Measurements from ENCODE around the gene GRIA3. TPM values are rescaled to one million over a fixed set of nuclear protein-coding genes. Genes with fewer than 3 reads are reported as not detected.

GRIA3 gene
- total RNA-seq, 2 experiments from 2014 or later, result not detected

DNA sequence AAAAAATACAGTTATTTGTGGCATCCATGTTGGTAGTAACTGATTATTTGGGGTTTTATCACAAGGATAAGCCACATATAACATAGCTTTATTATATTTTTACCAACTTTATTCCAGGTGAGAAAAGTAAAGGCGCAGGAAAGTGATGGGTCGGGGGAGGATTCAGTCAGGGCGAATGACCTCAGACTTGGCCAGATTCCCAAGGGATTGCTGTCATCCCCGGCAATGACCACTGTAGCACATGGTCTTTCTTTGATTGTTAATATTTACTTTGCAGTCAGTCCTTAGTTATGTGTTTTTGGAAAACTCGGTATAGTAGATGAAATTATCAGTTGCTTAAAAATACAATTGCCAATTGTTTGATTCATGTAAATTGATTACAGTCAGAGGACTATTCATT, 17.6 kb downstream of the GRIA3 start:
- ATAC-seq (no peak), DNase-seq (no peak)
- no peaks in the 10 kb centered on the region for H3K36me3 Mint-ChIP-seq (ENCODE audit: low read depth)
- POLR2A ChIA-PET, result no interaction called here
- H3K4me1 Mint-ChIP-seq, result no peaks in the 10 kb centered on the region
- CTCF ChIA-PET, result no interaction called here
- no peak overlapping the region for H3K27ac Mint-ChIP-seq
- intact Hi-C loops (cut with DNase I, micrococcal nuclease), result no loop called here
- H3K9me3 Mint-ChIP-seq (ENCODE audit: low read depth), result no peaks in the 10 kb centered on the region
- no peak overlapping the region for H3K4me3 Mint-ChIP-seq
- H3K27me3 Mint-ChIP-seq, result no peaks in the 10 kb centered on the region

GRCh38 chrX:123202523-123202922, 18.4 kb downstream of the GRIA3 start:
- intact Hi-C loops (cut with DNase I, micrococcal nuclease), result no loop called here
- ChIA-PET POLR2A (no interaction called here), CTCF (interaction anchor here (0.6 to 1.1 kb wide), 3 partner anchors 28 to 200 kb away, joined by 3 to 5 read pairs (median 3); no protein-coding TSS in a partner anchor)
- no peaks in the 10 kb centered on the region for H3K36me3 Mint-ChIP-seq (ENCODE audit: low read depth)
- H3K4me3 Mint-ChIP-seq, result no peak overlapping the region
- H3K9me3 Mint-ChIP-seq (ENCODE audit: low read depth), result no peaks in the 10 kb centered on the region
- DNase-seq, result no peak
- H3K27me3 Mint-ChIP-seq, result no peaks in the 10 kb centered on the region
- ATAC-seq, result no peak
- no peak overlapping the region for H3K27ac Mint-ChIP-seq
- no peaks in the 10 kb centered on the region for H3K4me1 Mint-ChIP-seq

GRCh38 chrX:123203772-123204171, 19.7 kb downstream of the GRIA3 start:
- no peaks in the 10 kb centered on the region for H3K27me3 Mint-ChIP-seq
- no peak for DNase-seq
- H3K27ac Mint-ChIP-seq, result no peak overlapping the region
- CTCF ChIA-PET, result no interaction called here
- H3K4me3 Mint-ChIP-seq, result no peak overlapping the region
- H3K9me3 Mint-ChIP-seq (ENCODE audit: low read depth), result no peaks in the 10 kb centered on the region
- H3K4me1 Mint-ChIP-seq, result no peaks in the 10 kb centered on the region
- intact Hi-C loops (cut with DNase I, micrococcal nuclease), result no loop called here
- no peaks in the 10 kb centered on the region for H3K36me3 Mint-ChIP-seq (ENCODE audit: low read depth)
- POLR2A ChIA-PET, result no interaction called here
- ATAC-seq, result no peak

DNA sequence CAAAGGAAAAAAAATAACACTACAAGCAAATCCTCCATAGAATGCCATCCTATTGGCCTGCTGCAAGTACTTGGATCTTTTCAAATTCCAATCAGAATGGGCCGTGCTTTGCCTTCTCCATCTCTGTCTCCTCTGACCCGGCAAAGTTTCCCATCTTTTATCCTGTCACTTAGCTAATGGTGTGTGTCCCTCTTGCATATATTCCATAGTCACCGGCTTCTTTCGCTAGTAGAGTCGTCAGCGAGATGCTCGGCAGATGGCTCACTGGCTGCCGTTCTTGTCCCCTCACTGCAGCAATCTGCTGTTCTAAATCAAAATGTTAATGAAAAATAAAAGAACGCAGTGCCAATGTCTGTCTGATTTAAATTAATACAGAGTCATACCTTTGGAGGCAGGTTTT, 22.1 kb downstream of the GRIA3 start:
- no peak for DNase-seq
- H3K4me3 Mint-ChIP-seq, result no peak overlapping the region
- H3K27ac Mint-ChIP-seq, result no peak overlapping the region
- ChIA-PET CTCF (no interaction called here), POLR2A (no interaction called here)
- ATAC-seq, result no peak
- H3K4me1 Mint-ChIP-seq, result no peaks in the 10 kb centered on the region
- no peaks in the 10 kb centered on the region for H3K36me3 Mint-ChIP-seq (ENCODE audit: low read depth)
- no peaks in the 10 kb centered on the region for H3K9me3 Mint-ChIP-seq (ENCODE audit: low read depth)
- intact Hi-C loops (cut with DNase I, micrococcal nuclease), result no loop called here
- no peaks in the 10 kb centered on the region for H3K27me3 Mint-ChIP-seq

- DNase-seq, result no peak
- ChIA-PET CTCF (no interaction called here), POLR2A (no interaction called here)
- no peaks in the 10 kb centered on the region for H3K9me3 Mint-ChIP-seq (ENCODE audit: low read depth)
- H3K4me1 Mint-ChIP-seq, result no peaks in the 10 kb centered on the region
- H3K27me3 Mint-ChIP-seq, result no peaks in the 10 kb centered on the region
- no peak for ATAC-seq
- H3K4me3 Mint-ChIP-seq, result no peak overlapping the region
- no peaks in the 10 kb centered on the region for H3K36me3 Mint-ChIP-seq (ENCODE audit: low read depth)
- H3K27ac Mint-ChIP-seq, result no peak overlapping the region
- intact Hi-C loops (cut with DNase I, micrococcal nuclease), result no loop called here
Measured at GRCh38 chrX:123210252-123210651, 26.2 kb downstream of the GRIA3 start.

DNA sequence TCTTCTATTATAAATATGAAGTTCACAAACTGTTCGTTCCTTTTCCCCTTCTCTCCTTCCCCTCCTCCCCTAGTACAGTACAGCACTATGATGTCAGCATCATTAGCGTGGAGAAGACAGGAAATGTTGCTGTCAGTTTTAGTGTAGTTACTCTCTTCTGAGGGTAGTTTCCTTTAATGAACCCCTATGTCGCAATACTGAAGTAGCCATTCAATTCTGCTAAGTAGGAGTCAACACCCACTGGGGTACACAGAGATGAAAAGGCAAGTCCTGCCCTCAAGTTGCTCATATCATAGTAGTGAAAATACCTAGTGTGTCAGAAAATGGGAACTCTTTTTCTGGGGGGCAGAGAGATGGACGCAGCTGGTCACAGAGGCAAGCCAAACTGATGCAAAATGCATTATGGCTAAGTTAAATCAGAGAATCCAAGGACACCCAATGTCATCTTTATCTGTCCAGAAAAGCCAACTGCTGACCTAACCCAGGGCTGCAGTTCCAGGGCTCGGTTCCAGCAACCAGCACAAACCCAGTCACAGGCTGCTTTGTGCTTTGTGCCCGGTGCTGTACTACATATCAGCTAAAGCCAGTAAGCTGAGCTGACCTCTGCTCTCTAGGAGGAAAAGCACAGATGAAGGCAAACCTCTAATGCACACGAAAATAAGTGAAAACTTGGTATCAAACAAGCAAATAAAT, 31.5 kb downstream of the GRIA3 start:
- DNase-seq, result no peak
- H3K27ac Mint-ChIP-seq, result no peak overlapping the region
- H3K36me3 Mint-ChIP-seq (ENCODE audit: low read depth), result no peaks in the 10 kb centered on the region
- ATAC-seq, result no peak
- ChIA-PET CTCF (no interaction called here), POLR2A (no interaction called here)
- H3K4me3 Mint-ChIP-seq, result no peak overlapping the region
- H3K27me3 Mint-ChIP-seq, result no peaks in the 10 kb centered on the region
- intact Hi-C loops (cut with DNase I, micrococcal nuclease), result no loop called here
- H3K9me3 Mint-ChIP-seq (ENCODE audit: low read depth), result no peaks in the 10 kb centered on the region
- H3K4me1 Mint-ChIP-seq, result no peaks in the 10 kb centered on the region

DNA sequence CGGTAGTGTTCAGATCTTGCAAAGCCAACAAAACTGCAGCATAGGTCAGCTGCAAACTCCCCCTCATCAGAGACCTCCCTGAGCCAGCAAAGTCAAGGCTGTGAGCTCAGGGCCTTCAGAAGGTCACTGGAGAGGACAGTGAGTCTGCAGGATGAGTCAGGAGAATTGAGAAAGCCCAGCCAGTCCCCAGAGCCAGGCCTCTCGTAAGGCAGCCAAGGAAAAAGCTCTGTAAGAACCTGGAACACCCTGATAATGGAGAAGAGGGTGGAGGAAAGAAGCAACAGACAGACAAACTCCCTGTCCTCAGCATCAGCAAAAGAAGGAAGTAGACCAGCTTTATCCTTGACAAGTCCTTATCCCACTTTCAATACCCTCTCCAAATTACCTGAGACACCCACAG, 33.0 kb downstream of the GRIA3 start:
- no peak overlapping the region for H3K4me3 Mint-ChIP-seq
- H3K27ac Mint-ChIP-seq, result no peak overlapping the region
- intact Hi-C loops (cut with DNase I, micrococcal nuclease), result no loop called here
- POLR2A ChIA-PET, result no interaction called here
- no peaks in the 10 kb centered on the region for H3K36me3 Mint-ChIP-seq (ENCODE audit: low read depth)
- H3K4me1 Mint-ChIP-seq, result no peaks in the 10 kb centered on the region
- H3K9me3 Mint-ChIP-seq (ENCODE audit: low read depth), result no peaks in the 10 kb centered on the region
- no peaks in the 10 kb centered on the region for H3K27me3 Mint-ChIP-seq
- DNase-seq (no peak), ATAC-seq (no peak)
- CTCF ChIA-PET, result no interaction called here

- intact Hi-C loops (cut with DNase I, micrococcal nuclease), result no loop called here
- H3K27me3 Mint-ChIP-seq, result no peaks in the 10 kb centered on the region
Measured at GRCh38 chrX:123217728-123218127, 33.6 kb downstream of the GRIA3 start.

GRCh38 chrX:123219916-123220315, 35.8 kb downstream of the GRIA3 start:
- no peak for ATAC-seq
- intact Hi-C loops (cut with DNase I, micrococcal nuclease), result no loop called here

More at GRCh38 chrX:123217728-123218127, 33.6 kb downstream of the GRIA3 start:
- Mint-ChIP-seq H3K4me3 (no peak overlapping the region), H3K9me3 (ENCODE audit: low read depth) (no peaks in the 10 kb centered on the region), H3K27ac (no peak overlapping the region), H3K36me3 (ENCODE audit: low read depth) (no peaks in the 10 kb centered on the region), H3K4me1 (no peaks in the 10 kb centered on the region)
- ATAC-seq (no peak), DNase-seq (no peak)
- ChIA-PET POLR2A (no interaction called here), CTCF (no interaction called here)

GRCh38 chrX:123222920-123223319, 38.8 kb downstream of the GRIA3 start:
- intact Hi-C loops (cut with DNase I, micrococcal nuclease), result no loop called here
- H3K4me3 Mint-ChIP-seq, result no peak overlapping the region

More at GRCh38 chrX:123219916-123220315, 35.8 kb downstream of the GRIA3 start:
- H3K4me3 Mint-ChIP-seq, result no peak overlapping the region
- H3K36me3 Mint-ChIP-seq (ENCODE audit: low read depth), result no peaks in the 10 kb centered on the region
- CTCF ChIA-PET, result no interaction called here
- H3K27ac Mint-ChIP-seq, result no peak overlapping the region
- no peaks in the 10 kb centered on the region for H3K9me3 Mint-ChIP-seq (ENCODE audit: low read depth)
- H3K4me1 Mint-ChIP-seq, result no peaks in the 10 kb centered on the region
- POLR2A ChIA-PET, result no interaction called here
- no peak for DNase-seq
- no peaks in the 10 kb centered on the region for H3K27me3 Mint-ChIP-seq

GRCh38 chrX:123223409-123223808, 39.3 kb downstream of the GRIA3 start:
- ChIA-PET CTCF (interaction anchor here (0.7 kb wide), 1 partner anchor 289 kb away, joined by 3 read pairs; no protein-coding TSS in a partner anchor), POLR2A (no interaction called here)
- ATAC-seq, result no peak
- Mint-ChIP-seq H3K36me3 (ENCODE audit: low read depth) (no peaks in the 10 kb centered on the region), H3K27ac (no peak overlapping the region), H3K9me3 (ENCODE audit: low read depth) (no peaks in the 10 kb centered on the region), H3K4me1 (no peaks in the 10 kb centered on the region), H3K27me3 (no peaks in the 10 kb centered on the region), H3K4me3 (no peak overlapping the region)
- no peak for DNase-seq
- intact Hi-C loops (cut with DNase I, micrococcal nuclease), result no loop called here

More at GRCh38 chrX:123222920-123223319, 38.8 kb downstream of the GRIA3 start:
- CTCF ChIA-PET, result no interaction called here
- H3K36me3 Mint-ChIP-seq (ENCODE audit: low read depth), result no peaks in the 10 kb centered on the region
- DNase-seq (no peak), ATAC-seq (no peak)
- H3K27me3 Mint-ChIP-seq, result no peaks in the 10 kb centered on the region
- POLR2A ChIA-PET, result no interaction called here
- no peaks in the 10 kb centered on the region for H3K9me3 Mint-ChIP-seq (ENCODE audit: low read depth)
- no peaks in the 10 kb centered on the region for H3K4me1 Mint-ChIP-seq
- H3K27ac Mint-ChIP-seq, result no peak overlapping the region

DNA sequence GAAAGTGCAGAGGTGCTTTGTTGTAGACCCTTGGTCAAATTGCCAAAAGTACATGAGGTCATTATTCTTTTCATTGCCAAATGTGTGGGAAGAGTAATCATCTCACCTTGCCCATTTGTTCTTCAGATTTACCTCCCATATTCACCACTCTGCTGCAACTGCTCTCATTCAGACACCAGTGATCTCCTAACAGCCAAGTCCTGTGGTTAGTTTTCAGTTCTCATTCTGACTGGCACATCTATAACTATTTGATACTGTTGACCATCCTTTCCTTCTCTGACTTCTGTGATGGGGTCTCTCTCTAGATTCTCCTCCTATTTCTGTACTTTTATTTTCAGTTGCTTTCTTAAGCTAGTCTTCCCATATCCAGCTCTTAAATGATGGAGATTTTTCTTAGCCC, 39.8 kb downstream of the GRIA3 start:
- Mint-ChIP-seq H3K27ac (no peak overlapping the region), H3K4me3 (no peak overlapping the region), H3K36me3 (ENCODE audit: low read depth) (no peaks in the 10 kb centered on the region), H3K9me3 (ENCODE audit: low read depth) (no peaks in the 10 kb centered on the region), H3K27me3 (no peaks in the 10 kb centered on the region), H3K4me1 (no peaks in the 10 kb centered on the region)
- DNase-seq, result no peak
- intact Hi-C loops (cut with DNase I, micrococcal nuclease), result no loop called here
- ChIA-PET CTCF (interaction anchor here (0.7 kb wide), 1 partner anchor 289 kb away, joined by 3 read pairs; no protein-coding TSS in a partner anchor), POLR2A (no interaction called here)
- no peak for ATAC-seq

All from activated CD4-positive, alpha-beta T cell treated with anti-CD3 and anti-CD28 coated beads for 36 hours (primary cell).